PC-3 (cell line): ENCODE results near the gene GPR75.

Experiments
- CTCF ChIP-seq: fragments of 300-600 bp; sonication (generic); conservative IDR thresholded peaks from 2 replicates; pipeline ENCODE4 v1.5.1; 2017; ENCODE audit warnings: antibody characterized with exemption, low read depth, mild to moderate bottlenecking, low read length
- EZH2 ChIP-seq: fragments of 300-600 bp; sonication (generic); IDR thresholded peaks from one replicate; pipeline ENCODE4 v1.6.1; 2017; ENCODE audit warnings: antibody characterized with exemption, mild to moderate bottlenecking, low read length; ENCODE audit not compliant: unreplicated experiment
- EZH2phosphoT487 ChIP-seq: fragments of 300-600 bp; sonication (generic); IDR thresholded peaks from 2 replicates; pipeline ENCODE4 v1.6.1; 2018; ENCODE audit warnings: mild to moderate bottlenecking, antibody characterized with exemption, low read length, borderline replicate concordance

- TF ChIP-seq CTCF, result no peak
- no peak for TF ChIP-seq EZH2
- TF ChIP-seq EZH2phosphoT487, result no peak
Measured at GRCh38 chr2:53826030-53826410, 33.7 kb downstream of the GPR75 start.
